Measurements from ENCODE around the gene NOXO1. TPM values are rescaled to one million over a fixed set of nuclear protein-coding genes. Genes with fewer than 3 reads are reported as not detected.
A peak's percentile ranks its signal among the peaks of the same experiment; 100 is the strongest.

The NOXO1 gene
- total and polyA plus RNA-seq, 9 of the 15 experiments (the other 6 are each of a cell fraction or from before 2014, with no cell fraction given): not detected

DNA sequence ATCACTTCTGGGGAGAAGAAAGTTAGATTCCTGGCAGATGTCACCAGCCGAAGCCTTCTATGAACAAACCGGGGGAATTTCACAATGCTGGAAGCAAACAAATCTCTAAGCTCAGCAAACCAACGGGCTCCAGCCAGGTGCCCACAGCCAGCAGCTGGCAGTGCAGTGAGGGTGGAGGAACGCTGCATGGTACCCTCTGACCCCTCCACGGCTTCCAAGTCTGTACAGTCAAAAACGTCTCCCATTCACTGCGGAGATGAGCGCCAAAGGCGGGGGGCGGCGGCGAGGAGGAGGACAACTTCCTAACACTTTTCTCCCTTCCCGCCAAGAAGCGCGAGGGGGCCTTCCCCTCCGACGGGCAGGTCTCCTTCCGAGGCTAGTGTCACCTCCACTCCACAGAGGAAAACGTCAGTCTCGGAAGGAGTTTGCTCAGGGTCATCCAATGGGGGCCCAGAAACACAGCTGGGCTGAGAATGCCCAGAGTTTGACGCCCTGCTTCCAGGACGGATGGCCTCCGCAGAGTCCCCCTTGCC, 27.4 kb upstream of the NOXO1 start (continued):
- TF ChIP-seq, protein P1, sequence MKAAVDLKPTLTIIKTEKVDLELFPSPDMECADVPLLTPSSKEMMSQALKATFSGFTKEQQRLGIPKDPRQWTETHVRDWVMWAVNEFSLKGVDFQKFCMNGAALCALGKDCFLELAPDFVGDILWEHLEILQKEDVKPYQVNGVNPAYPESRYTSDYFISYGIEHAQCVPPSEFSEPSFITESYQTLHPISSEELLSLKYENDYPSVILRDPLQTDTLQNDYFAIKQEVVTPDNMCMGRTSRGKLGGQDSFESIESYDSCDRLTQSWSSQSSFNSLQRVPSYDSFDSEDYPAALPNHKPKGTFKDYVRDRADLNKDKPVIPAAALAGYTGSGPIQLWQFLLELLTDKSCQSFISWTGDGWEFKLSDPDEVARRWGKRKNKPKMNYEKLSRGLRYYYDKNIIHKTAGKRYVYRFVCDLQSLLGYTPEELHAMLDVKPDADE (conservative IDR thresholded peaks at IDR 0.05; ENCODE audit: control insufficient read depth, low read depth, low read length): 0 out of 2 replicates have a peak, but pooled peaks have one; percentile 2
- TF ChIP-seq, protein P2, sequence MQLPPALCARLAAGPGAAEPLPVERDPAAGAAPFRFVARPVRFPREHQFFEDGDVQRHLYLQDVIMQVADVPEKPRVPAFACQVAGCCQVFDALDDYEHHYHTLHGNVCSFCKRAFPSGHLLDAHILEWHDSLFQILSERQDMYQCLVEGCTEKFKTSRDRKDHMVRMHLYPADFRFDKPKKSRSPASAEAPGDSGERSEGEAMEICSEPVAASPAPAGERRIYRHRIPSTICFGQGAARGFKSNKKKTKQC (CRISPR knock-in tag; IDR thresholded peaks at IDR 0.05): 0 out of 2 replicates have a peak, but pooled peaks have one; percentile 42
- TF ChIP-seq BACH1 (tag; IDR thresholded peaks at IDR 0.05): no peak
- TF ChIP-seq, protein P3, sequence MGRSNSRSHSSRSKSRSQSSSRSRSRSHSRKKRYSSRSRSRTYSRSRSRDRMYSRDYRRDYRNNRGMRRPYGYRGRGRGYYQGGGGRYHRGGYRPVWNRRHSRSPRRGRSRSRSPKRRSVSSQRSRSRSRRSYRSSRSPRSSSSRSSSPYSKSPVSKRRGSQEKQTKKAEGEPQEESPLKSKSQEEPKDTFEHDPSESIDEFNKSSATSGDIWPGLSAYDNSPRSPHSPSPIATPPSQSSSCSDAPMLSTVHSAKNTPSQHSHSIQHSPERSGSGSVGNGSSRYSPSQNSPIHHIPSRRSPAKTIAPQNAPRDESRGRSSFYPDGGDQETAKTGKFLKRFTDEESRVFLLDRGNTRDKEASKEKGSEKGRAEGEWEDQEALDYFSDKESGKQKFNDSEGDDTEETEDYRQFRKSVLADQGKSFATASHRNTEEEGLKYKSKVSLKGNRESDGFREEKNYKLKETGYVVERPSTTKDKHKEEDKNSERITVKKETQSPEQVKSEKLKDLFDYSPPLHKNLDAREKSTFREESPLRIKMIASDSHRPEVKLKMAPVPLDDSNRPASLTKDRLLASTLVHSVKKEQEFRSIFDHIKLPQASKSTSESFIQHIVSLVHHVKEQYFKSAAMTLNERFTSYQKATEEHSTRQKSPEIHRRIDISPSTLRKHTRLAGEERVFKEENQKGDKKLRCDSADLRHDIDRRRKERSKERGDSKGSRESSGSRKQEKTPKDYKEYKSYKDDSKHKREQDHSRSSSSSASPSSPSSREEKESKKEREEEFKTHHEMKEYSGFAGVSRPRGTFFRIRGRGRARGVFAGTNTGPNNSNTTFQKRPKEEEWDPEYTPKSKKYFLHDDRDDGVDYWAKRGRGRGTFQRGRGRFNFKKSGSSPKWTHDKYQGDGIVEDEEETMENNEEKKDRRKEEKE (IDR thresholded peaks at IDR 0.05; ENCODE audit: borderline replicate concordance in 1 of 2, control insufficient read depth in 1 of 2, low read depth in 2 of 2, low read length in 1 of 2): no peak
- TF ChIP-seq BCL6 (CRISPR knock-in tag; IDR thresholded peaks at IDR 0.05): no peak
- TF ChIP-seq CEBPG (CRISPR knock-in tag; IDR thresholded peaks at IDR 0.05): no peak
- 0 out of 4 replicates have a peak, but pooled peaks of 1 of the 2 experiments have one; percentile 1 for TF ChIP-seq CEBPG (tag; conservative IDR thresholded peaks at IDR 0.05 in 1 of 2, IDR thresholded peaks at IDR 0.05 in 1 of 2)
- TF ChIP-seq SP1 (CRISPR knock-in tag; IDR thresholded peaks at IDR 0.05): peak; percentile 40; the same call in 1 of the 2 replicates
- TF ChIP-seq SETDB1 (IDR thresholded peaks at IDR 0.05; ENCODE audit: low read length): no peak
- TF ChIP-seq RBM25 (IDR thresholded peaks at IDR 0.05; ENCODE audit: low read depth, low read length, severe bottlenecking): no peak
- TF ChIP-seq, protein P4, sequence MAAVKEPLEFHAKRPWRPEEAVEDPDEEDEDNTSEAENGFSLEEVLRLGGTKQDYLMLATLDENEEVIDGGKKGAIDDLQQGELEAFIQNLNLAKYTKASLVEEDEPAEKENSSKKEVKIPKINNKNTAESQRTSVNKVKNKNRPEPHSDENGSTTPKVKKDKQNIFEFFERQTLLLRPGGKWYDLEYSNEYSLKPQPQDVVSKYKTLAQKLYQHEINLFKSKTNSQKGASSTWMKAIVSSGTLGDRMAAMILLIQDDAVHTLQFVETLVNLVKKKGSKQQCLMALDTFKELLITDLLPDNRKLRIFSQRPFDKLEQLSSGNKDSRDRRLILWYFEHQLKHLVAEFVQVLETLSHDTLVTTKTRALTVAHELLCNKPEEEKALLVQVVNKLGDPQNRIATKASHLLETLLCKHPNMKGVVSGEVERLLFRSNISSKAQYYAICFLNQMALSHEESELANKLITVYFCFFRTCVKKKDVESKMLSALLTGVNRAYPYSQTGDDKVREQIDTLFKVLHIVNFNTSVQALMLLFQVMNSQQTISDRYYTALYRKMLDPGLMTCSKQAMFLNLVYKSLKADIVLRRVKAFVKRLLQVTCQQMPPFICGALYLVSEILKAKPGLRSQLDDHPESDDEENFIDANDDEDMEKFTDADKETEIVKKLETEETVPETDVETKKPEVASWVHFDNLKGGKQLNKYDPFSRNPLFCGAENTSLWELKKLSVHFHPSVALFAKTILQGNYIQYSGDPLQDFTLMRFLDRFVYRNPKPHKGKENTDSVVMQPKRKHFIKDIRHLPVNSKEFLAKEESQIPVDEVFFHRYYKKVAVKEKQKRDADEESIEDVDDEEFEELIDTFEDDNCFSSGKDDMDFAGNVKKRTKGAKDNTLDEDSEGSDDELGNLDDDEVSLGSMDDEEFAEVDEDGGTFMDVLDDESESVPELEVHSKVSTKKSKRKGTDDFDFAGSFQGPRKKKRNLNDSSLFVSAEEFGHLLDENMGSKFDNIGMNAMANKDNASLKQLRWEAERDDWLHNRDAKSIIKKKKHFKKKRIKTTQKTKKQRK (IDR thresholded peaks at IDR 0.05; ENCODE audit: borderline replicate concordance, low read depth, low read length): no peak
- no peak for TF ChIP-seq JUND (IDR thresholded peaks at IDR 0.05; ENCODE audit: borderline replicate concordance, low read depth, low read length)
- no peak for TF ChIP-seq JUND (tag; IDR thresholded peaks at IDR 0.05; ENCODE audit: borderline replicate concordance, low read depth, low read length)
- peak; percentile 7; the same call in 1 of the 2 replicates for TF ChIP-seq IRF2 (CRISPR knock-in tag; IDR thresholded peaks at IDR 0.05)
- TF ChIP-seq CBX3 (IDR thresholded peaks at IDR 0.05; ENCODE audit: borderline replicate concordance in 1 of 2, low read length in 2 of 2): peak in 1 of 2 experiments; percentile 37; a peak in 1 of 3 replicates

Measured in K562 (cell line).